Fibroblast of mammary gland (primary cell): Measurements from ENCODE around the gene ST3GAL3.

Experiments
- DNase-seq: peaks from one replicate; pipeline ENCODE4 v3.0.0-alpha.2; 2010; ENCODE audit warnings: low read depth
- H3K4me3 ChIP-seq: 2 replicates; pipeline ENCODE4 v1.5.1; 2011; ENCODE audit warnings: low read depth, mild to moderate bottlenecking, low read length, moderate library complexity; ENCODE audit not compliant: control insufficient read depth
- TF ChIP-seq, protein P1 (sequence below): conservative IDR thresholded peaks from 2 replicates; pipeline ENCODE4 v1.5.1; 2011; ENCODE audit warnings: low read depth, low read length, inconsistent platforms; ENCODE audit not compliant: control insufficient read depth, insufficient read depth

The ST3GAL3 gene

GRCh38 chr1:43968348-43968948 is 261.1 kb downstream of the ST3GAL3 start:
- TF ChIP-seq, protein P1, sequence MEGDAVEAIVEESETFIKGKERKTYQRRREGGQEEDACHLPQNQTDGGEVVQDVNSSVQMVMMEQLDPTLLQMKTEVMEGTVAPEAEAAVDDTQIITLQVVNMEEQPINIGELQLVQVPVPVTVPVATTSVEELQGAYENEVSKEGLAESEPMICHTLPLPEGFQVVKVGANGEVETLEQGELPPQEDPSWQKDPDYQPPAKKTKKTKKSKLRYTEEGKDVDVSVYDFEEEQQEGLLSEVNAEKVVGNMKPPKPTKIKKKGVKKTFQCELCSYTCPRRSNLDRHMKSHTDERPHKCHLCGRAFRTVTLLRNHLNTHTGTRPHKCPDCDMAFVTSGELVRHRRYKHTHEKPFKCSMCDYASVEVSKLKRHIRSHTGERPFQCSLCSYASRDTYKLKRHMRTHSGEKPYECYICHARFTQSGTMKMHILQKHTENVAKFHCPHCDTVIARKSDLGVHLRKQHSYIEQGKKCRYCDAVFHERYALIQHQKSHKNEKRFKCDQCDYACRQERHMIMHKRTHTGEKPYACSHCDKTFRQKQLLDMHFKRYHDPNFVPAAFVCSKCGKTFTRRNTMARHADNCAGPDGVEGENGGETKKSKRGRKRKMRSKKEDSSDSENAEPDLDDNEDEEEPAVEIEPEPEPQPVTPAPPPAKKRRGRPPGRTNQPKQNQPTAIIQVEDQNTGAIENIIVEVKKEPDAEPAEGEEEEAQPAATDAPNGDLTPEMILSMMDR = no peak
- DNase-seq = peak; percentile 46
- no peak overlapping the region for H3K4me3 ChIP-seq

- peak overlapping the region; percentile 93 for H3K4me3 ChIP-seq
- TF ChIP-seq, protein P1 = no peak
- no peak for DNase-seq
Measured at GRCh38 chr1:43969416-43969745, 262.0 kb downstream of the ST3GAL3 start.

GRCh38 chr1:43969746-43970466 is 262.6 kb downstream of the ST3GAL3 start, which contains the start of gene DPH2:
Gene DPH2 (plus strand): TSS chr1:43970010. CDS start chr1:43970176, 166 bp downstream.
- H3K4me3 ChIP-seq = peak within 1 kb of the TSS; percentile 93
- TF ChIP-seq, protein P1 = no peak
- DNase-seq = peak; percentile 96

DNA sequence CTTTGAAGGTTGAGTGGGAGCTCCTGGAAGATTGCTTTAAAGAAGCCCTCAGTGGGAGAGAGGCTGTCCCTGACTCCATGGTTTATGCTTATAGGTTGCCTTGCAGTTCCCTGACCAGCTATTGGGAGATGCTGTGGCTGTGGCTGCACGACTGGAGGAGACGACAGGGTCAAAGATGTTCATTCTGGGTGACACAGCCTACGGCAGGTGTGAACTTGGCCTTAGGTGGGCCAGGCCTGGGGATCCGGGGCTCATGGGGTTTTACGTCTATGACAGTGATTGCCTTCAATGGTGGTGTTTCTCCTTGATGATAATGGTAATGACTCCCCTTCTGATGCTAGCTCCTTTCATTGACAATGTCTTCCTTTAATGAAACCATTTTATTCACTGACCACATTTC is 263.2 kb downstream of the ST3GAL3 start:
- no peak for DNase-seq
- TF ChIP-seq, protein P1 = no peak
- H3K4me3 ChIP-seq = peak overlapping the region; percentile 93

- no peak for DNase-seq
- TF ChIP-seq, protein P1 = no peak
- peak overlapping the region; percentile 93 for H3K4me3 ChIP-seq
Measured at GRCh38 chr1:43970911-43971310, 263.6 kb downstream of the ST3GAL3 start.

DNA sequence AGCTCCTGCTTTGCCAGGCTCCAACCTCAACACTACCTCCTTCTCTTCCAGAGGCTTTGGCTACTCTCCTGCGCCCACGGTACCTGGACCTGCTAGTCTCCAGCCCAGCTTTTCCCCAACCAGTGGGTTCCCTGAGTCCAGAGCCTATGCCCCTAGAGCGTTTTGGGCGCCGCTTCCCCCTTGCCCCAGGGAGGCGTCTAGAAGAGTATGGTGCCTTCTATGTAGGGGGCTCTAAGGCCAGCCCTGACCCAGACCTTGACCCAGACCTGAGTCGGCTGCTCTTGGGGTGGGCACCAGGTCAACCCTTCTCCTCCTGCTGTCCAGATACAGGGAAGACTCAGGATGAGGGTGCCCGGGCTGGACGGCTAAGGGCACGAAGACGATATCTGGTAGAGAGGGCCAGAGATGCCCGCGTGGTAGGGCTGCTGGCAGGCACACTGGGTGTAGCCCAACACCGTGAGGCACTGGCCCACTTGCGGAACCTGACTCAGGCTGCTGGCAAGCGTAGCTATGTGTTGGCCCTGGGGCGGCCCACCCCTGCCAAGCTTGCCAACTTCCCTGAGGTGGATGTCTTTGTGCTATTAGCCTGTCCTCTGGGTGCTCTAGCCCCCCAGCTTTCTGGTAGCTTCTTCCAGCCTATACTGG is 264.1 kb downstream of the ST3GAL3 start:
- TF ChIP-seq, protein P1 = no peak
- H3K4me3 ChIP-seq = no peak overlapping the region
- no peak for DNase-seq
